H1 (cell line): ENCODE results near the gene IGLL5. TPM values are rescaled to one million over a fixed set of nuclear protein-coding genes. Genes with fewer than 3 reads are reported as not detected.

Source experiments
- CEBPB ChIP-seq: IDR thresholded peaks from 2 replicates; pipeline ENCODE4 v1.6.1; 2012; ENCODE audit warnings: low read depth, low read length
- CHD2 ChIP-seq: IDR thresholded peaks from 2 replicates; pipeline ENCODE4 v1.6.1; 2012; ENCODE audit warnings: low read length, improper control_type of control experiment
- EZH2 ChIP-seq: fragments of 200-600 bp; sonication (generic); IDR thresholded peaks from 2 replicates; pipeline ENCODE4 v1.7.1; 2012; ENCODE audit warnings: low read depth, mild to moderate bottlenecking, moderate library complexity, low read length, inconsistent platforms; ENCODE audit not compliant: severe bottlenecking
- JUN ChIP-seq: IDR thresholded peaks from 2 replicates; pipeline ENCODE4 v1.6.1; 2011; ENCODE audit warnings: low read depth, mild to moderate bottlenecking, improper control_type of control experiment, low read length
- POU5F1 ChIP-seq: IDR thresholded peaks from 2 replicates; pipeline ENCODE4 v1.6.1; 2011; ENCODE audit warnings: low read depth, mild to moderate bottlenecking, low read length, moderate library complexity
- SIN3A ChIP-seq, 2 experiments: IDR thresholded peaks in 1 of 2; conservative IDR thresholded peaks in 1 of 2; 2 replicates each; pipeline ENCODE4 v1.6.1; 2011 to 2012; ENCODE audit warnings: low read length in 2 of 2, improper control_type of control experiment in 1 of 2, low read depth in 1 of 2, mild to moderate bottlenecking in 1 of 2
- SRF ChIP-seq: IDR thresholded peaks from 2 replicates; pipeline ENCODE4 v1.6.1; 2011; ENCODE audit warnings: mild to moderate bottlenecking, low read depth, low read length, moderate library complexity
- polyA plus RNA-seq, 7 experiments: library from polyadenylated mRNA; depleted of rRNA in 3 of 7; stranded (reverse) in 5 of 7; unstranded in 2 of 7; fragments of >200 nt in 5 of 7; fragments of 200-250 nt in 2 of 7; gene quantifications; 1 replicate in 5 of 7; 2 replicates in 1 of 7; 4 replicates in 1 of 7; pipeline versions ENCODE4 v1.2.1 to v1.2.3, GENCODE V29; 2011 to 2013; ENCODE audit warnings: missing spikeins in 2 of 7, mixed read lengths in 2 of 7
- total RNA-seq: library from RNA; stranded (reverse); fragmentation: NEBNext Ultra II Directional; extraction: Animal tissue kit (Norgen Biotek cat#: 25700); gene quantifications from 2 replicates; pipeline ENCODE4 v1.2.1, GENCODE V29; 2021
- TF ChIP-seq, protein P1 (sequence below): fragments of 300-600 bp; sonication (generic); IDR thresholded peaks from 2 replicates; pipeline ENCODE4 v1.7.1; 2012; ENCODE audit warnings: low read length, moderate library complexity, mild to moderate bottlenecking, inconsistent platforms; ENCODE audit not compliant: insufficient replicate concordance
- TF ChIP-seq, protein P2 (sequence below): IDR thresholded peaks from 2 replicates; pipeline ENCODE4 v1.6.1; 2011; ENCODE audit warnings: low read depth, mild to moderate bottlenecking, low read length; ENCODE audit not compliant: insufficient read depth

IGLL5 gene
- total and polyA plus RNA-seq, 2 of the 8 experiments (the other 6 are each of a cell fraction or from before 2014, with no cell fraction given), result not detected

DNA sequence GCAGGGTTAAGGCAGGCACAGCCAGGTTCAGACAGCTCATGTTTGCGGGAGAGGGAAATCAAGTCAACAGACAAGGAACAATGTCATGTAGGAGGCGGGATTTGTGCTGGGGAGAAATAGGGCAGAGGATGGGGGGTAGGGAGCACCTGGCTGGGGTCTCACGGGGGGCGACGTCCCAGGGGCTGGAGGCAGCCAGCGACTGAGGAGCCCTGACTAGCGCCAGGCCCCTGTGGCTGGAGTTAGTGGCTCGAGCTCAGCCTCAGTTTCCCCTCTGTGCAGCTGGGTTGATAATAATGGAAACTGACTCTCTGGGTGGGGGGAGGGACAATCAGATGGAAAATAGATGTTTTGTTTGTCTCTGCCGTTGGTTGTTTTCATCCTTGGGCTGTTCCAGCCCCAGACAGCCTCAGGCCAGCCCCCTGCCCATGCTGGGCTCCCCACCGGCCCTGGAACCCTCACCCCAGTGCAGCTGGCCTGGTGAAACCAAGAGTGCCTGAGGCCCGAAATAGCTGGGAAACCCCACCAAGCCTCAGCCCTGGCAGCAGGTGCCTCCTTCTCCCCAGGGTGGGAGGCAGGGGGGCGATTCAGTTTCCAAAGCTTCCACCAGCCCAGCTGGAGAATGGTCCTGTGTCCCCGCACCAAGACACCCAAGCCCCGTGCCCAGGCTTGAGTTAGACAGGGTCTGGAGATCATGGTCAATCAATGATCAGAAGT is 44.1 kb downstream of the IGLL5 start (continued):
- TF ChIP-seq, protein P1, sequence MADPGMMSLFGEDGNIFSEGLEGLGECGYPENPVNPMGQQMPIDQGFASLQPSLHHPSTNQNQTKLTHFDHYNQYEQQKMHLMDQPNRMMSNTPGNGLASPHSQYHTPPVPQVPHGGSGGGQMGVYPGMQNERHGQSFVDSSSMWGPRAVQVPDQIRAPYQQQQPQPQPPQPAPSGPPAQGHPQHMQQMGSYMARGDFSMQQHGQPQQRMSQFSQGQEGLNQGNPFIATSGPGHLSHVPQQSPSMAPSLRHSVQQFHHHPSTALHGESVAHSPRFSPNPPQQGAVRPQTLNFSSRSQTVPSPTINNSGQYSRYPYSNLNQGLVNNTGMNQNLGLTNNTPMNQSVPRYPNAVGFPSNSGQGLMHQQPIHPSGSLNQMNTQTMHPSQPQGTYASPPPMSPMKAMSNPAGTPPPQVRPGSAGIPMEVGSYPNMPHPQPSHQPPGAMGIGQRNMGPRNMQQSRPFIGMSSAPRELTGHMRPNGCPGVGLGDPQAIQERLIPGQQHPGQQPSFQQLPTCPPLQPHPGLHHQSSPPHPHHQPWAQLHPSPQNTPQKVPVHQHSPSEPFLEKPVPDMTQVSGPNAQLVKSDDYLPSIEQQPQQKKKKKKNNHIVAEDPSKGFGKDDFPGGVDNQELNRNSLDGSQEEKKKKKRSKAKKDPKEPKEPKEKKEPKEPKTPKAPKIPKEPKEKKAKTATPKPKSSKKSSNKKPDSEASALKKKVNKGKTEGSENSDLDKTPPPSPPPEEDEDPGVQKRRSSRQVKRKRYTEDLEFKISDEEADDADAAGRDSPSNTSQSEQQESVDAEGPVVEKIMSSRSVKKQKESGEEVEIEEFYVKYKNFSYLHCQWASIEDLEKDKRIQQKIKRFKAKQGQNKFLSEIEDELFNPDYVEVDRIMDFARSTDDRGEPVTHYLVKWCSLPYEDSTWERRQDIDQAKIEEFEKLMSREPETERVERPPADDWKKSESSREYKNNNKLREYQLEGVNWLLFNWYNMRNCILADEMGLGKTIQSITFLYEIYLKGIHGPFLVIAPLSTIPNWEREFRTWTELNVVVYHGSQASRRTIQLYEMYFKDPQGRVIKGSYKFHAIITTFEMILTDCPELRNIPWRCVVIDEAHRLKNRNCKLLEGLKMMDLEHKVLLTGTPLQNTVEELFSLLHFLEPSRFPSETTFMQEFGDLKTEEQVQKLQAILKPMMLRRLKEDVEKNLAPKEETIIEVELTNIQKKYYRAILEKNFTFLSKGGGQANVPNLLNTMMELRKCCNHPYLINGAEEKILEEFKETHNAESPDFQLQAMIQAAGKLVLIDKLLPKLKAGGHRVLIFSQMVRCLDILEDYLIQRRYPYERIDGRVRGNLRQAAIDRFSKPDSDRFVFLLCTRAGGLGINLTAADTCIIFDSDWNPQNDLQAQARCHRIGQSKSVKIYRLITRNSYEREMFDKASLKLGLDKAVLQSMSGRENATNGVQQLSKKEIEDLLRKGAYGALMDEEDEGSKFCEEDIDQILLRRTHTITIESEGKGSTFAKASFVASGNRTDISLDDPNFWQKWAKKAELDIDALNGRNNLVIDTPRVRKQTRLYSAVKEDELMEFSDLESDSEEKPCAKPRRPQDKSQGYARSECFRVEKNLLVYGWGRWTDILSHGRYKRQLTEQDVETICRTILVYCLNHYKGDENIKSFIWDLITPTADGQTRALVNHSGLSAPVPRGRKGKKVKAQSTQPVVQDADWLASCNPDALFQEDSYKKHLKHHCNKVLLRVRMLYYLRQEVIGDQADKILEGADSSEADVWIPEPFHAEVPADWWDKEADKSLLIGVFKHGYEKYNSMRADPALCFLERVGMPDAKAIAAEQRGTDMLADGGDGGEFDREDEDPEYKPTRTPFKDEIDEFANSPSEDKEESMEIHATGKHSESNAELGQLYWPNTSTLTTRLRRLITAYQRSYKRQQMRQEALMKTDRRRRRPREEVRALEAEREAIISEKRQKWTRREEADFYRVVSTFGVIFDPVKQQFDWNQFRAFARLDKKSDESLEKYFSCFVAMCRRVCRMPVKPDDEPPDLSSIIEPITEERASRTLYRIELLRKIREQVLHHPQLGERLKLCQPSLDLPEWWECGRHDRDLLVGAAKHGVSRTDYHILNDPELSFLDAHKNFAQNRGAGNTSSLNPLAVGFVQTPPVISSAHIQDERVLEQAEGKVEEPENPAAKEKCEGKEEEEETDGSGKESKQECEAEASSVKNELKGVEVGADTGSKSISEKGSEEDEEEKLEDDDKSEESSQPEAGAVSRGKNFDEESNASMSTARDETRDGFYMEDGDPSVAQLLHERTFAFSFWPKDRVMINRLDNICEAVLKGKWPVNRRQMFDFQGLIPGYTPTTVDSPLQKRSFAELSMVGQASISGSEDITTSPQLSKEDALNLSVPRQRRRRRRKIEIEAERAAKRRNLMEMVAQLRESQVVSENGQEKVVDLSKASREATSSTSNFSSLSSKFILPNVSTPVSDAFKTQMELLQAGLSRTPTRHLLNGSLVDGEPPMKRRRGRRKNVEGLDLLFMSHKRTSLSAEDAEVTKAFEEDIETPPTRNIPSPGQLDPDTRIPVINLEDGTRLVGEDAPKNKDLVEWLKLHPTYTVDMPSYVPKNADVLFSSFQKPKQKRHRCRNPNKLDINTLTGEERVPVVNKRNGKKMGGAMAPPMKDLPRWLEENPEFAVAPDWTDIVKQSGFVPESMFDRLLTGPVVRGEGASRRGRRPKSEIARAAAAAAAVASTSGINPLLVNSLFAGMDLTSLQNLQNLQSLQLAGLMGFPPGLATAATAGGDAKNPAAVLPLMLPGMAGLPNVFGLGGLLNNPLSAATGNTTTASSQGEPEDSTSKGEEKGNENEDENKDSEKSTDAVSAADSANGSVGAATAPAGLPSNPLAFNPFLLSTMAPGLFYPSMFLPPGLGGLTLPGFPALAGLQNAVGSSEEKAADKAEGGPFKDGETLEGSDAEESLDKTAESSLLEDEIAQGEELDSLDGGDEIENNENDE, result no peak
- TF ChIP-seq SRF (no peak), POU5F1 (no peak), CEBPB (no peak), CHD2 (no peak), SIN3A (conservative IDR thresholded peaks at IDR 0.05 in 1 of 2, IDR thresholded peaks at IDR 0.05 in 1 of 2; ENCODE audit: low read depth in 1 of 2, low read length in 2 of 2) (no peak), JUN (no peak), EZH2 (no peak)
- TF ChIP-seq, protein P2, sequence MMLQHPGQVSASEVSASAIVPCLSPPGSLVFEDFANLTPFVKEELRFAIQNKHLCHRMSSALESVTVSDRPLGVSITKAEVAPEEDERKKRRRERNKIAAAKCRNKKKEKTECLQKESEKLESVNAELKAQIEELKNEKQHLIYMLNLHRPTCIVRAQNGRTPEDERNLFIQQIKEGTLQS, result no peak
